Endodermal cell (in vitro differentiated cells): ENCODE data around the gene IFNL1. TPM values are rescaled to one million over a fixed set of nuclear protein-coding genes. Genes with fewer than 3 reads are reported as not detected.
"Not testable (repeated sequence)": the region's sequence is repeated elsewhere in the genome, so short reads cannot be mapped to it uniquely, and the experiment has no call there.

Source experiments
- DNase-seq: peaks from one replicate; pipeline ENCODE4 v3.0.0-alpha.2; 2017
- H3K27ac ChIP-seq: 2 replicates; pipeline ENCODE4 v1.5.1; 2013; ENCODE audit warnings: mild to moderate bottlenecking, low read depth, low read length, moderate library complexity
- H3K27me3 ChIP-seq: 2 replicates; pipeline ENCODE4 v1.6.1; 2013; ENCODE audit warnings: mild to moderate bottlenecking, low read length, moderate library complexity; ENCODE audit not compliant: insufficient read depth, control insufficient read depth, poor library complexity, severe bottlenecking
- H3K36me3 ChIP-seq: 2 replicates; pipeline ENCODE4 v1.7.0; 2013; ENCODE audit warnings: mild to moderate bottlenecking, low read length, moderate library complexity; ENCODE audit not compliant: control insufficient read depth, insufficient read depth
- H3K4me1 ChIP-seq: one replicate; pipeline ENCODE4 v1.7.0; 2013; ENCODE audit warnings: low read length; ENCODE audit not compliant: control insufficient read depth, insufficient read depth
- H3K4me3 ChIP-seq: 2 replicates; pipeline ENCODE4 v1.5.1; 2013; ENCODE audit warnings: mild to moderate bottlenecking, low read length, moderate library complexity
- H3K9ac ChIP-seq: 2 replicates; pipeline ENCODE4 v1.6.1; 2013; ENCODE audit warnings: mild to moderate bottlenecking, low read length, moderate library complexity; ENCODE audit not compliant: poor library complexity, severe bottlenecking; ENCODE audit errors: extremely low read depth
- H3K9me3 ChIP-seq: 2 replicates; pipeline ENCODE4 v1.6.1; 2013; ENCODE audit warnings: mild to moderate bottlenecking, low read length, moderate library complexity; ENCODE audit not compliant: control insufficient read depth
- H3K27ac Mint-ChIP-seq: 2 replicates; pipeline ENCODE4 v1.8.0; 2020; ENCODE audit warnings: mixed read lengths
- H3K27me3 Mint-ChIP-seq: 2 replicates; pipeline ENCODE4 v1.8.0; 2021; ENCODE audit warnings: mild to moderate bottlenecking, mixed read lengths; ENCODE audit not compliant: insufficient read depth
- H3K36me3 Mint-ChIP-seq: 2 replicates; pipeline ENCODE4 v1.8.0; 2020; ENCODE audit warnings: low read depth, mixed read lengths
- H3K4me1 Mint-ChIP-seq: 2 replicates; pipeline ENCODE4 v1.8.0; 2020; ENCODE audit warnings: mixed read lengths
- H3K4me3 Mint-ChIP-seq: 2 replicates; pipeline ENCODE4 v1.8.0; 2020; ENCODE audit warnings: mild to moderate bottlenecking, moderate library complexity, mixed read lengths
- H3K9me3 Mint-ChIP-seq: 2 replicates; pipeline ENCODE4 v1.8.0; 2020; ENCODE audit warnings: mild to moderate bottlenecking, mixed read lengths
- WGBS, 2 experiments: methylation state at CpG; one replicate each; pipeline versions ENCODE4 v1.1.5 to v1.1.7; 2013; ENCODE audit warnings: missing lambda C conversion rate in 2 of 2, mixed read lengths in 1 of 2; ENCODE audit not compliant: insufficient coverage in 1 of 2, insufficient read length in 1 of 2; 5-methylcytosine and 5-hydroxymethylcytosine counted together
- total RNA-seq, 2 donors: library from RNA; stranded (reverse); fragmentation: NEBNext Ultra II Directional in 1 of 2; extraction: Animal tissue kit (Norgen Biotek cat#: 25700) in 1 of 2; gene quantifications; 2 replicates in 1 of 2; 3 replicates in 1 of 2; pipeline ENCODE4 v1.2.1, GENCODE V29; 2021
- TF ChIP-seq, protein P1 (sequence below): fragments of 200-600 bp; sonication (generic); conservative IDR thresholded peaks from 2 replicates; pipeline ENCODE4 v1.5.0; 2021; ENCODE audit warnings: antibody characterized with exemption, mild to moderate bottlenecking

IFNL1 gene
- total RNA-seq, 2 donors from 2014 or later, result not detected

DNA sequence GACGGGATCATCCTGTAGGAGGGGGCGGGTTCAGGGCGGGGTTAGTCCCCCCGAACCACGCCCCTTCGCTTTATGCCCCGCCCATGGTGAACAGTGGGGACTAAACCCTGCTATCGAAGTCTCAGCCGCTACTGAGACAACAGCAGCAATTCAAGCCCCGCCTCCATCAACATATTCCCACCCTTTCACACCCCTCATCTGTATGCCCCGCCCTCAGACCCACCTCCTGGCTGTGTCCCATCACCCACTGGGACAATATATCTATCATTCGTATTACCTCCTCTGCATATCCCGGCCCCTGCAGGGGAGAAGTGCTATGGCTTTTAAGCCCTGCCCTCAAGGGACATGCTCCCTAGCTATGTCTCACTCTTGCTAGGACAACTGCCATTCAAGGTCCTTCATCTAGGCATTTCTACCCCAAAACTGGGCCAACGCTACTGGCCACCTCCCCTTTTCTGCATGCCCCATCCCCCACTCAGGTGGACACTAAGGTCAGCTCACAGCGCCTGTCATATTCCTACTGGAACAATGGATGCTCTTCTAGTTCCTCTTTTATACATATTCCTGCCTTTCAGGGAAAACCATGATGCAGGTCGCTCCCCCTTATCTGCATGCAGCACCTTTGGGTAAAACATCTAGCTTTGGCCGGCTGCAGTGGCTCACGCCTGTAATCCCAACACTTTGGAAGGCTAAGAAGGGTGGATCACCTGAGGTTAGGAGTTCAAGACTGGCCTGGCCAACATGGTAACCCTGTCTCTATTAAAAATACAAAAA lies 12.5 kb downstream of the IFNL1 start:
- TF ChIP-seq, protein P1, sequence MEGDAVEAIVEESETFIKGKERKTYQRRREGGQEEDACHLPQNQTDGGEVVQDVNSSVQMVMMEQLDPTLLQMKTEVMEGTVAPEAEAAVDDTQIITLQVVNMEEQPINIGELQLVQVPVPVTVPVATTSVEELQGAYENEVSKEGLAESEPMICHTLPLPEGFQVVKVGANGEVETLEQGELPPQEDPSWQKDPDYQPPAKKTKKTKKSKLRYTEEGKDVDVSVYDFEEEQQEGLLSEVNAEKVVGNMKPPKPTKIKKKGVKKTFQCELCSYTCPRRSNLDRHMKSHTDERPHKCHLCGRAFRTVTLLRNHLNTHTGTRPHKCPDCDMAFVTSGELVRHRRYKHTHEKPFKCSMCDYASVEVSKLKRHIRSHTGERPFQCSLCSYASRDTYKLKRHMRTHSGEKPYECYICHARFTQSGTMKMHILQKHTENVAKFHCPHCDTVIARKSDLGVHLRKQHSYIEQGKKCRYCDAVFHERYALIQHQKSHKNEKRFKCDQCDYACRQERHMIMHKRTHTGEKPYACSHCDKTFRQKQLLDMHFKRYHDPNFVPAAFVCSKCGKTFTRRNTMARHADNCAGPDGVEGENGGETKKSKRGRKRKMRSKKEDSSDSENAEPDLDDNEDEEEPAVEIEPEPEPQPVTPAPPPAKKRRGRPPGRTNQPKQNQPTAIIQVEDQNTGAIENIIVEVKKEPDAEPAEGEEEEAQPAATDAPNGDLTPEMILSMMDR, result no peak
- Histone ChIP-seq H3K36me3 (no peaks in the 10 kb centered on the region), H3K9ac (no peak overlapping the region), H3K9me3 (no peaks in the 10 kb centered on the region), H3K27me3 (peaks cover 44% of the 10 kb centered on the region), H3K27ac (no peak overlapping the region), H3K4me3 (no peak overlapping the region), H3K4me1 (no peaks in the 10 kb centered on the region)
- H3K36me3 Mint-ChIP-seq, result peaks cover 6% of the 10 kb centered on the region
- peaks cover 4% of the 10 kb centered on the region for H3K4me1 Mint-ChIP-seq
- H3K27ac Mint-ChIP-seq, result no peak overlapping the region
- DNase-seq, result peak; percentile 94
- H3K4me3 Mint-ChIP-seq, result no peak overlapping the region
- whole genome bisulfite sequencing, 2 experiments, result 49 to 53% methylated on average over 18 of the region's 18 CpGs
- no peaks in the 10 kb centered on the region for H3K9me3 Mint-ChIP-seq
- H3K27me3 Mint-ChIP-seq, result peaks cover 58% of the 10 kb centered on the region

DNA sequence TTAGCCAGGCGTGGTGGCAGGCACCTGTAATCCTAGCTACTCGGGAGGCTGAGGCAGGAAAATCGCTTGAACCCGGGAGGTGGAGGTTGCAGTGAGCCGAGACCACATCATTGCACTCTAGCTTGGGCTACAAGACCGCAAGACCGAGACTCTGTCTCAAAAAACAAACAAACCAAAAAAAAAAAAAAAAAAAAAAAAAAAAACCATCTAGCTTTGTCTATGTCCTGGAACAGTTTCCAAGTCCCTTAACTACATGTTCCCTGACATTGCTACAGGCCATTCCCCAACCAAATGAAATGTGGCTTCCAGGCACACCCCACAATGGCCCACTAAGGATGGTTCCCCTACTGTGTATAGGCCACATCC lies 13.1 kb downstream of the IFNL1 start:
- H3K36me3 ChIP-seq, H3K9me3 ChIP-seq, H3K36me3 Mint-ChIP-seq, H3K9ac ChIP-seq, H3K4me3 Mint-ChIP-seq, DNase-seq, H3K27ac ChIP-seq, H3K9me3 Mint-ChIP-seq, H3K4me1 ChIP-seq, H3K4me3 ChIP-seq, H3K4me1 Mint-ChIP-seq, H3K27ac Mint-ChIP-seq: not testable (repeated sequence)
- H3K27me3 Mint-ChIP-seq, result peaks cover 55% of the 10 kb centered on the region
- H3K27me3 ChIP-seq, result peaks cover 44% of the 10 kb centered on the region
- whole genome bisulfite sequencing, 2 experiments, result 93 to 100% methylated on average over 1 to 7 of the region's 7 CpGs

DNA sequence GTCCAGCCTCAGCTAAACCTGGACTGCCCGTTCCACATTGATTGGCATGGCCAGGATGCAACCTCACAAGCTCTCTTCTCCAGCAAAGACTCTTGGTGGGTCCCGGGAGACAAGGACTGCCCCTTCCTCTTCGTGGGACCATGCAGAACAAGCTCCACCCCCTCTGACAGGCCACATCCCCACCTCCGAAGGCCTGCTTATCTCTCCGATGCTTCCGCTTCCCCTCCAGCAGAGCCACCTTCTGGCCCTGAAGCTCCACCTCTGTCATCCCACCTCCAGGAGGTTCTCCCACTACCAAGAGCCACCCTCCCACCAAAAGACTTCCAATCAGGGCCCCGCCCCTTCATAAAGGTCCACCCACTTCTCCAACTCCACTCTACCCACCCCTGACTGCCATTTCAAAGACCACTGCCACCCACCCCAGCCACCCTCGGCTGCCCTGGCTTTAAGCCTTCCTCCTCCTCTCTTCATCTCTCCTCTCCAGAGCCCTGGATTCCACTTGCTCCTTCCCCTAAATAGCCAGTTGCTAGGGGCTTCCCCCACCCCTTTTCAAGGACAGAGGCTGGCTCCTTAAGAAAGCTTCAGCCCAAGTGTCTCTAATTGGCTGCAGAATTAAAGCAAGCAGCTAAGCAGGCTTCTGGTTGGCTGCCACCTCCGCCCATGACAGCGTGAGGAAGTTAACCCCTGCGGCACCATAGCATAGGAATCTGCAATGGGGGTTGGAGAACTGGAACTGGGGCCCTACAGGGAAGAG lies 14.5 kb downstream of the IFNL1 start:
- TF ChIP-seq, protein P1, result no peak
- no peaks in the 10 kb centered on the region for H3K9me3 Mint-ChIP-seq
- peaks cover 4% of the 10 kb centered on the region for H3K4me1 Mint-ChIP-seq
- WGBS, 2 experiments, result 77 to 79% methylated on average over 5 to 11 of the region's 11 CpGs
- peak; percentile 86 for DNase-seq
- Histone ChIP-seq H3K4me1 (no peaks in the 10 kb centered on the region), H3K27ac (no peak overlapping the region), H3K36me3 (no peaks in the 10 kb centered on the region), H3K4me3 (no peak overlapping the region), H3K27me3 (peaks cover 33% of the 10 kb centered on the region), H3K9me3 (no peaks in the 10 kb centered on the region), H3K9ac (no peak overlapping the region)
- peaks cover 40% of the 10 kb centered on the region for H3K27me3 Mint-ChIP-seq
- peaks cover 7% of the 10 kb centered on the region for H3K36me3 Mint-ChIP-seq
- no peak overlapping the region for H3K4me3 Mint-ChIP-seq
- no peak overlapping the region for H3K27ac Mint-ChIP-seq
